Smooth muscle cell (in vitro differentiated cells): ENCODE results near the gene STIM1. TPM values are rescaled to one million over a fixed set of nuclear protein-coding genes. Genes with fewer than 3 reads are reported as not detected.

Source experiments
- DNase-seq: peaks from one replicate; lab custom pipeline; 2025; ENCODE audit not compliant: unreplicated experiment; lab: John Stamatoyannopoulos, UW
- H2AFZ ChIP-seq: fragments of 200-600 bp; sonication (generic); 2 replicates; pipeline ENCODE4 v1.6.0; 2016; ENCODE audit warnings: antibody characterized with exemption, low read depth, mild to moderate bottlenecking
- H3F3A ChIP-seq: fragments of 200-600 bp; sonication (generic); 2 replicates; pipeline ENCODE4 v1.6.0; 2017; ENCODE audit warnings: antibody characterized with exemption, low read depth
- H3K27ac ChIP-seq: fragments of 200-600 bp; sonication (generic); 2 replicates; pipeline ENCODE4 v1.5.1; 2016; ENCODE audit warnings: low read depth, mild to moderate bottlenecking
- H3K27me3 ChIP-seq: fragments of 200-600 bp; sonication (generic); 2 replicates; pipeline ENCODE4 v1.6.1; 2016; ENCODE audit warnings: low read depth, mild to moderate bottlenecking
- H3K36me3 ChIP-seq: fragments of 200-600 bp; sonication (generic); 2 replicates; pipeline ENCODE4 v1.5.1; 2016; ENCODE audit warnings: low read depth
- H3K4me1 ChIP-seq: fragments of 200-600 bp; sonication (generic); 2 replicates; pipeline ENCODE4 v1.5.1; 2016; ENCODE audit warnings: low read depth
- H3K4me2 ChIP-seq: fragments of 200-600 bp; sonication (generic); 2 replicates; pipeline ENCODE4 v1.6.0; 2016; ENCODE audit warnings: mild to moderate bottlenecking
- H3K4me3 ChIP-seq: fragments of 200-600 bp; sonication (generic); 2 replicates; pipeline ENCODE4 v1.5.1; 2016; ENCODE audit warnings: mild to moderate bottlenecking
- H3K79me2 ChIP-seq: fragments of 200-600 bp; sonication (generic); 2 replicates; pipeline ENCODE4 v1.6.0; 2016; ENCODE audit warnings: low read depth, mild to moderate bottlenecking
- H3K9ac ChIP-seq: fragments of 200-600 bp; sonication (generic); 2 replicates; pipeline ENCODE4 v1.6.0; 2016; ENCODE audit warnings: low read depth
- H3K9me3 ChIP-seq: fragments of 200-600 bp; sonication (generic); replicated peaks from 2 replicates; pipeline ENCODE4 v1.5.1; 2016; ENCODE audit warnings: low read depth
- H4K20me1 ChIP-seq: fragments of 200-600 bp; sonication (generic); 2 replicates; pipeline ENCODE4 v1.6.0; 2016; ENCODE audit warnings: low read depth
- CTCF ChIP-seq: fragments of 200-600 bp; sonication (generic); IDR thresholded peaks from 2 replicates; pipeline ENCODE4 v1.5.1; 2017; ENCODE audit warnings: borderline replicate concordance, mild to moderate bottlenecking, antibody characterized with exemption; ENCODE audit not compliant: insufficient read depth, poor library complexity, severe bottlenecking
- WGBS: methylation state at CpG from one replicate; pipeline ENCODE4 v1.1.7; 2016; ENCODE audit warnings: low lambda C conversion rate; 5-methylcytosine and 5-hydroxymethylcytosine counted together
- polyA plus RNA-seq: library from polyadenylated mRNA; unstranded; fragments of >200 nt; fragmentation: Nextera tagmentation; extraction: Ambion mirVana; gene quantifications from 2 replicates; pipeline ENCODE4 v1.2.1, GENCODE V29; 2016
- total RNA-seq: library from RNA; depleted of rRNA; stranded (reverse); fragments of >200 nt; gene quantifications from 2 replicates; pipeline ENCODE4 v1.2.3, GENCODE V29; 2014

Gene STIM1
- total and polyA plus RNA-seq, 2 experiments from 2014 or later, result 15.3 to 31.5 TPM

- no peaks in the 10 kb centered on the region for H3K9me3 ChIP-seq
- H3K4me1 ChIP-seq, result peaks cover 17% of the 10 kb centered on the region
- no peak for TF ChIP-seq CTCF
- no peaks in the 10 kb centered on the region for H3K36me3 ChIP-seq
- no peak for DNase-seq
- H3K4me2 ChIP-seq, result no peak overlapping the region
- H3K9ac ChIP-seq, result no peak overlapping the region
- H3K27ac ChIP-seq, result no peak overlapping the region
- H3K27me3 ChIP-seq, result no peaks in the 10 kb centered on the region
- peaks cover 50% of the 10 kb centered on the region for H3K79me2 ChIP-seq
- H3F3A ChIP-seq, result no peaks in the 10 kb centered on the region
- WGBS, result 94% methylated on average over 3 of the region's 4 CpGs
- H3K4me3 ChIP-seq, result no peak overlapping the region
- no peak overlapping the region for H2AFZ ChIP-seq
- H4K20me1 ChIP-seq, result peaks cover 13% of the 10 kb centered on the region
These were observed 242.7 kb downstream of the STIM1 start for GRCh38 chr11:4098026-4098621.

- peaks cover 30% of the 10 kb centered on the region for H3K79me2 ChIP-seq
- H3K4me2 ChIP-seq, result no peak overlapping the region
- peaks cover 6% of the 10 kb centered on the region for H3K4me1 ChIP-seq
These were observed 247.2 kb downstream of the STIM1 start for GRCh38 chr11:4102711-4103110.

GRCh38 chr11:4103269-4103668 lies 247.8 kb downstream of the STIM1 start:
- Histone ChIP-seq H3K9me3 (no peaks in the 10 kb centered on the region), H3K36me3 (peaks cover 9% of the 10 kb centered on the region), H3K4me1 (peaks cover 6% of the 10 kb centered on the region), H3K27ac (no peak overlapping the region), H3K4me3 (no peak overlapping the region), H3K4me2 (no peak overlapping the region), H4K20me1 (peaks cover 13% of the 10 kb centered on the region), H3K9ac (no peak overlapping the region), H3K79me2 (peaks cover 28% of the 10 kb centered on the region), H3K27me3 (no peaks in the 10 kb centered on the region), H2AFZ (no peak overlapping the region), H3F3A (no peaks in the 10 kb centered on the region)
- TF ChIP-seq CTCF, result no peak
- DNase-seq, result no peak
- WGBS, result 98% methylated on average over 2 of the region's 2 CpGs

More at GRCh38 chr11:4102711-4103110, 247.2 kb downstream of the STIM1 start:
- H3K27me3 ChIP-seq, result no peaks in the 10 kb centered on the region
- no peak overlapping the region for H3K9ac ChIP-seq
- H3K4me3 ChIP-seq, result no peak overlapping the region
- no peak for TF ChIP-seq CTCF
- H4K20me1 ChIP-seq, result peaks cover 13% of the 10 kb centered on the region
- WGBS, result over 99% methylated on average over 4 of the region's 4 CpGs
- H3K36me3 ChIP-seq, result peaks cover 8% of the 10 kb centered on the region
- no peak overlapping the region for H3K27ac ChIP-seq
- no peaks in the 10 kb centered on the region for H3F3A ChIP-seq
- no peak overlapping the region for H2AFZ ChIP-seq
- no peaks in the 10 kb centered on the region for H3K9me3 ChIP-seq
- DNase-seq, result no peak

GRCh38 chr11:4105916-4106315 lies 250.5 kb downstream of the STIM1 start:
- no peak overlapping the region for H3K4me2 ChIP-seq
- no peaks in the 10 kb centered on the region for H3K4me1 ChIP-seq
- peaks cover 15% of the 10 kb centered on the region for H3K36me3 ChIP-seq
- no peak overlapping the region for H3K9ac ChIP-seq
- peaks cover 6% of the 10 kb centered on the region for H3K79me2 ChIP-seq
- H2AFZ ChIP-seq, result no peak overlapping the region
- H4K20me1 ChIP-seq, result peaks cover 3% of the 10 kb centered on the region
- no peak overlapping the region for H3K27ac ChIP-seq
- H3K27me3 ChIP-seq, result no peaks in the 10 kb centered on the region
- DNase-seq, result no peak
- TF ChIP-seq CTCF, result no peak
- WGBS, result 97% methylated on average over 1 of the region's 1 CpG
- no peaks in the 10 kb centered on the region for H3K9me3 ChIP-seq
- H3F3A ChIP-seq, result no peaks in the 10 kb centered on the region
- no peak overlapping the region for H3K4me3 ChIP-seq
